Kidney epithelial cell (primary cell): ENCODE measurements around the gene RB1. TPM values are rescaled to one million over a fixed set of nuclear protein-coding genes. Genes with fewer than 3 reads are reported as not detected.

Experiments
- DNase-seq: peaks from one replicate; pipeline ENCODE4 v3.0.0-alpha.2; 2010; ENCODE audit warnings: low read depth
- H3K27me3 ChIP-seq: 2 replicates; pipeline ENCODE4 v1.6.0; 2011; ENCODE audit warnings: low read length; ENCODE audit not compliant: control insufficient read depth, insufficient read depth
- H3K36me3 ChIP-seq: 2 replicates; pipeline ENCODE4 v1.5.1; 2011; ENCODE audit warnings: low read length; ENCODE audit not compliant: control insufficient read depth, insufficient read depth
- H3K4me3 ChIP-seq: 2 replicates; pipeline ENCODE4 v1.5.1; 2011; ENCODE audit warnings: low read depth, mild to moderate bottlenecking, control low read depth, low read length
- total RNA-seq: library from RNA; depleted of rRNA; stranded (reverse); fragments of >200 nt; gene quantifications from 2 replicates; pipeline ENCODE4 v1.2.3, GENCODE V29; 2015
- TF ChIP-seq, protein P1 (sequence below): IDR thresholded peaks from 2 replicates; pipeline ENCODE4 v1.5.1; 2011; ENCODE audit warnings: mild to moderate bottlenecking, moderate library complexity, low read length, control low read depth, inconsistent platforms; ENCODE audit not compliant: insufficient read depth, poor library complexity, severe bottlenecking

Gene RB1
- total RNA-seq, 1 donor from 2014 or later, result 27.1 TPM

DNA sequence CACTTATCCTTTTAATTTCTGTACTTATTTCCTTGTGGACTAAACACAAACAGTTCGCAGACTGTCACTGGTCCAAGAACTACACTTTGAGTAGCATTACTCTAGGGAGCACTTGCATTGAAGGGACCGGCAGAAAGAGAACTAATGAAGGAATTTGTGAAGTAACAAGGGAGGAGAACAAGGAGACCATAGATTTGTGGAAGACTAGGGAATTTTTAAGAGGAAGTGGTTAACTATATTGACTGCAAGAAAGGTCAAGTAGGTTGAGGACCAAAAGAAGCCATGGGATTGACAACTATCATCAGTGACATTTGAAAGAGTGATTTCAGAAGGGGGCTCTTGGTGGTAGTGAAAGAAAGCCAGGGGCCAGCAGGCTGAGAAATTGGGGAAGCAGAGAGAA, 4.0 kb upstream of the RB1 start:
- H3K4me3 ChIP-seq, result no peak overlapping the region
- no peaks in the 10 kb centered on the region for H3K36me3 ChIP-seq
- TF ChIP-seq, protein P1, sequence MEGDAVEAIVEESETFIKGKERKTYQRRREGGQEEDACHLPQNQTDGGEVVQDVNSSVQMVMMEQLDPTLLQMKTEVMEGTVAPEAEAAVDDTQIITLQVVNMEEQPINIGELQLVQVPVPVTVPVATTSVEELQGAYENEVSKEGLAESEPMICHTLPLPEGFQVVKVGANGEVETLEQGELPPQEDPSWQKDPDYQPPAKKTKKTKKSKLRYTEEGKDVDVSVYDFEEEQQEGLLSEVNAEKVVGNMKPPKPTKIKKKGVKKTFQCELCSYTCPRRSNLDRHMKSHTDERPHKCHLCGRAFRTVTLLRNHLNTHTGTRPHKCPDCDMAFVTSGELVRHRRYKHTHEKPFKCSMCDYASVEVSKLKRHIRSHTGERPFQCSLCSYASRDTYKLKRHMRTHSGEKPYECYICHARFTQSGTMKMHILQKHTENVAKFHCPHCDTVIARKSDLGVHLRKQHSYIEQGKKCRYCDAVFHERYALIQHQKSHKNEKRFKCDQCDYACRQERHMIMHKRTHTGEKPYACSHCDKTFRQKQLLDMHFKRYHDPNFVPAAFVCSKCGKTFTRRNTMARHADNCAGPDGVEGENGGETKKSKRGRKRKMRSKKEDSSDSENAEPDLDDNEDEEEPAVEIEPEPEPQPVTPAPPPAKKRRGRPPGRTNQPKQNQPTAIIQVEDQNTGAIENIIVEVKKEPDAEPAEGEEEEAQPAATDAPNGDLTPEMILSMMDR, result no peak
- H3K27me3 ChIP-seq, result no peaks in the 10 kb centered on the region
- DNase-seq, result no peak

DNA sequence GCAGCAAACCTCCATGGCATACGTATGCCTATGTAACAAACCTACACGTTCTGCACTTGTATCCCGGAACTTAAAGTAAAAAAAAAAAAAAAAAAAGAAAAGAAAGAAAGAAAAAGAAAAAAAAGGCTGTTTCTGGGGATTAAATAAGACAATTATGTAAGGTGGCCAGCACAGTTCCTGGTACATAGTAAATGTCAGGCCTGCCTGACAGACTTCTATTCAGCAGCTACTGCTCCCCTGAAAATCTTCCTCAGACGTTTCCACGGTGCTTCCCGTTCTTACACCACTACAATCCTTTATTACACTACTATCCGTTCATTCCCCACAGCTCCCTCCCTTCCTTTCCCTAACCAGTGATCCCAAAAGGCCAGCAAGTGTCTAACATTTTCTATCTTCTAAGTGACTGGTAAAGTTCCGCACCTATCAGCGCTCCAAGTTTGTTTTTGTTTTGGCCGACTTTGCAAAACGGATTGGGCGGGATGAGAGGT, 636 bp upstream of the RB1 start:
- TF ChIP-seq, protein P1, result no peak
- Histone ChIP-seq H3K27me3 (no peaks in the 10 kb centered on the region), H3K4me3 (peak overlapping the region; percentile 74), H3K36me3 (no peaks in the 10 kb centered on the region)
- peak; percentile 14 for DNase-seq

DNA sequence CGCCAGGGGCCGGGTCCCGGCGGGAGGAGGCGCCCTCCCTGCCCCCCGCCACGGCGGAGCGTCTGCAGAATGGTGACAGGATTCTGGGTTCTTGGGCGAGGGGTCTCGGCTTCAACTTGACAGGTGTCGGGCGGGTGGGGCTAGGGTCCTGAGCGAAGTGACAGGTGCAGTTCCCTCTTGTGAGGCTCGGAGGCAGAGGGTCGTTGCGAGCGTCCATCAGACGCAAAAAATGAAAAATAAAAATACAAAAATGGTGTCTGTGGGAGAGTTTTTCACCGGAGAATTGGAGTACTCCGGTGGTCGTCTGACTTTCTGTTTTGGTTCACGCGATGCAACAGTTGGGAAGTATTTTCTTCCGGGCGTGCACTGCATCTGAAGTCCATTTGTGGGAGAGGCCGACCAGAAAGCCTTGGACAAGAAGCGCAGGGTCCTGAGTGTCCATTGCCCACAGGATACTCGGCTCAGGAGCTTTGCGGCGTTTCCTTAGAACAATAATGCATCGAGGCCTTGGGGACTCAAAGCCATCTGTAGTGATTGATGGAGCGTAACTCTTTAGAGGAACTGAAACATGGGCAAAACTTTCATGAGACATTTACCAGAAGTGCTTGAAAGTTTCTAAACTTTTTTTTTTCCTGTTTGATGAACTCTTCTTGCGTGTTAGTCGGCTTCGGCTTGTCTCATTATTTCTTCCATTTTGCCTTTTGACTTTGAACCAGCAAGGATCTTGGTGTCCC, 759 bp downstream of the RB1 start:
- TF ChIP-seq, protein P1, result no peak
- Histone ChIP-seq H3K36me3 (no peaks in the 10 kb centered on the region), H3K4me3 (peak overlapping the region; percentile 74), H3K27me3 (no peaks in the 10 kb centered on the region)
- peak; percentile 14 for DNase-seq

DNA sequence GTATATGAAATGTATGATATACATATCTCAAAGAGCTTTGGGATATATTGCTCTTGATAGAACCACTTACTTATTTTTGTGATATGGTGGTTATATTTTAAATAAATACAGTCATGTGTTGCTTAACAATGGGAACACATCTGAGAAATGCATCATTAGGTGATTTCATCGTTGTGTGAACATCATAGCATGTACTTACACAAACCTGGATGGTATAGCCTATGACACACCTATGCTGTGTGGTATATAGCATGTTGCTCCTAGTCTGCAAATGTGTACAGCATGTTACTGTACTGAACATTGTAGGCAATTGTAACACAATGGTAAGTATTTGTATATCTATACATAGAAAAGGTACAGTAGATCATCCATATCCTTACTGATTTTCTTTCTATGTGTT, 7.7 kb downstream of the RB1 start:
- TF ChIP-seq, protein P1, result no peak
- Histone ChIP-seq H3K4me3 (no peak overlapping the region), H3K27me3 (no peaks in the 10 kb centered on the region), H3K36me3 (no peaks in the 10 kb centered on the region)
- no peak for DNase-seq

DNA sequence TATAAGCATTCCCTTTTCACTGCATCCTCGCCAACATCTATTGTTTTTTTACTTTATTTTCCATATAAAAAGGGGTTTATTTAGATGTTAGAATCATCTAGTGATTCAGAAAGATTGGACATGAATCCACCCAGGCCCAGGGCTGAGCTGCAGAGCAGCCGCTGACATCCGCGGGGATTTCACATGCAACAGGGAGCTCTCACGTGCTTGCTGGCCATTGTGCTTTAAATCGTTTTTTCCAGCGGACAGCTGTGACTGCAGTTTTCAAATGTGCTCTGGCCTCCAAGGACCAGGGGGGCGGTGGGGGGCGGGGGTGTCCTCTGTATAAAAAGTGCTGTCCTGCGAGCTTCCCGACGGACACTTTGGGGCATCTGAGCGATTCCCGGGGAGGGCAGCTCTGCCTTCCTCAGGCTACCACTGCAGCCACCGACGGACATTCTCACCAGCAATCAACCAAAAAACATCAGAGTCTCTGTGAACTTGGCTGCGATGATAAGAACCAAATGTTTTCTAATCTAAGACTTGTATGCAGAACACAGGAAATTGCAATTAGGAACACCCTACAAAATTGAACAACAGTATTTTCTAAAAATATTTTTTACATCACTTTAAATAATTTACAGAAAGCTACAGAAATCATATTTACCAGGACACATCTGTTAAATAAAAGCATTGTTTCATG, 12.6 kb downstream of the RB1 start:
- Histone ChIP-seq H3K27me3 (no peaks in the 10 kb centered on the region), H3K36me3 (peaks cover 2% of the 10 kb centered on the region), H3K4me3 (no peak overlapping the region)
- no peak for DNase-seq
- TF ChIP-seq, protein P1, result no peak
